GM12891 (cell line): ENCODE results near the gene NT5DC1.

Experiments used
- POLR2A ChIP-seq: IDR thresholded peaks from 2 replicates; pipeline ENCODE4 v1.6.1; 2011; ENCODE audit warnings: low read depth, low read length, control low read depth
- SPI1 ChIP-seq: IDR thresholded peaks from 2 replicates; pipeline ENCODE4 v1.6.1; 2011; ENCODE audit warnings: low read depth, low read length, control low read depth
- TAF1 ChIP-seq: IDR thresholded peaks from 2 replicates; pipeline ENCODE4 v1.6.1; 2011; ENCODE audit warnings: low read depth, low read length, control low read depth

DNA sequence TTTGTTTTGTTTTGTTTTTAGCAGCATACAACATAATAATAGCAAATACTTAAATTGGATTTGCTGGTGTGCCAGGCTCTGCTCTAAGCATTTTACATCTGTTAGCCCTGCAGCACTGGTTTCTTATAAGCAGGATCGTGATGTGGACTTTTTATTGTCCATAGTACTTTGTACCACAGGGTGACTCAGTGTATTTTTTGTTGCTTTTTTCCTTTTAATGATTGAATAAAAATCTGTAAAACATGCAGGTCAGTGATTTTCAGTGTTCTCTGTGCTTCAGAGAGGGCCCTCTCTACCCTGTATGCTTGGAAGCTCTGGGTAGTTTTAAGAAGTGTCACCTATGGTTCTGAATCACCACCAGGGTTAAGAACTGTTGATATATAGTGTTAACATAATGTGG lies 4.0 kb downstream of the NT5DC1 start:
- TF ChIP-seq POLR2A: no peak
- TF ChIP-seq TAF1: no peak
- no peak for TF ChIP-seq SPI1
